Common myeloid progenitor, CD34-positive (primary cell): ENCODE results near the gene ZNF679.
"Not testable (repeated sequence)": the region's sequence is repeated elsewhere in the genome, so short reads cannot be mapped to it uniquely, and the experiment has no call there.

Experiments
- CTCF ChIA-PET: fragments of 350-600 bp; sonication (Branson Sonifier 250); formaldehyde crosslinking; loops from one replicate; lab custom pipeline; 2021; ENCODE audit warnings: antibody characterized with exemption; lab: Charles Lee
- POLR2A ChIA-PET: fragments of 350-600 bp; sonication (Branson Sonifier 250); formaldehyde crosslinking; loops from one replicate; lab custom pipeline; 2021; ENCODE audit warnings: antibody characterized with exemption; lab: Charles Lee
- DNase-seq, 3 donors: peaks; one replicate each; pipeline versions ENCODE4 v3.0.0 to v3.0.0-alpha.2; 2013
- H3K27ac ChIP-seq, 2 experiments: 1 replicate in 1 of 2; 2 replicates in 1 of 2; pipeline ENCODE4 v1.7.0; 2013; ENCODE audit warnings: inconsistent platforms in 2 of 2, low read length in 2 of 2, mild to moderate bottlenecking in 2 of 2, low read depth in 1 of 2, moderate library complexity in 1 of 2; ENCODE audit not compliant: severe bottlenecking in 2 of 2, insufficient read depth in 1 of 2, poor library complexity in 1 of 2
- H3K27me3 ChIP-seq, 5 experiments: replicated peaks in 2 of 5; 1 replicate in 3 of 5; 2 replicates in 2 of 5; pipeline versions ENCODE4 v1.6.1 to v1.7.0; 2013; ENCODE audit warnings: low read length in 4 of 5, mild to moderate bottlenecking in 2 of 5, moderate library complexity in 2 of 5, inconsistent platforms in 1 of 5; ENCODE audit not compliant: insufficient read depth in 5 of 5, control insufficient read depth in 4 of 5
- H3K36me3 ChIP-seq, 4 experiments: 1 replicate in 2 of 4; 2 replicates in 2 of 4; pipeline versions ENCODE4 v1.6.1 to v1.7.0; 2013; ENCODE audit warnings: low read length in 3 of 4, control low read depth in 1 of 4, mild to moderate bottlenecking in 1 of 4; ENCODE audit not compliant: control insufficient read depth in 4 of 4, insufficient read depth in 4 of 4
- H3K4me1 ChIP-seq, 4 experiments: 1 replicate in 3 of 4; 2 replicates in 1 of 4; pipeline versions ENCODE4 v1.6.1 to v1.7.1; 2013; ENCODE audit warnings: low read length in 3 of 4, mild to moderate bottlenecking in 3 of 4, control low read depth in 1 of 4, inconsistent platforms in 1 of 4, moderate library complexity in 1 of 4; ENCODE audit not compliant: control insufficient read depth in 4 of 4, insufficient read depth in 4 of 4; ENCODE audit errors: control extremely low read depth in 1 of 4
- H3K4me3 ChIP-seq, 7 experiments: 1 replicate in 4 of 7; 2 replicates in 3 of 7; pipeline versions ENCODE4 v1.5.1 to v1.7.0; 2013; ENCODE audit warnings: mild to moderate bottlenecking in 7 of 7, low read length in 6 of 7, moderate library complexity in 6 of 7, inconsistent platforms in 2 of 7, low read depth in 2 of 7, control low read depth in 1 of 7; ENCODE audit not compliant: insufficient read depth in 4 of 7, control insufficient read depth in 1 of 7; ENCODE audit errors: extremely low read depth in 1 of 7
- H3K9me3 ChIP-seq, 5 experiments: 1 replicate in 4 of 5; 2 replicates in 1 of 5; pipeline versions ENCODE4 v1.6.1 to v1.7.1; 2013; ENCODE audit warnings: low read length in 4 of 5, mild to moderate bottlenecking in 2 of 5, inconsistent platforms in 1 of 5, low read depth in 1 of 5, moderate library complexity in 1 of 5; ENCODE audit not compliant: control insufficient read depth in 4 of 5, insufficient read depth in 2 of 5; ENCODE audit errors: control extremely low read depth in 1 of 5
- whole genome bisulfite sequencing: methylation state at CpG from one replicate; pipeline ENCODE4 v1.1.5; 2013; ENCODE audit not compliant: insufficient coverage; 5-methylcytosine and 5-hydroxymethylcytosine counted together

Gene ZNF679

GRCh38 chr7:64308016-64308270, 79.7 kb downstream of the ZNF679 start:
- ChIA-PET CTCF (interaction anchor here (1.7 kb wide), 1 partner anchor 255 kb away, joined by 6 read pairs; the partner anchor contains the start of gene ZNF680), POLR2A (no interaction called here)

DNA sequence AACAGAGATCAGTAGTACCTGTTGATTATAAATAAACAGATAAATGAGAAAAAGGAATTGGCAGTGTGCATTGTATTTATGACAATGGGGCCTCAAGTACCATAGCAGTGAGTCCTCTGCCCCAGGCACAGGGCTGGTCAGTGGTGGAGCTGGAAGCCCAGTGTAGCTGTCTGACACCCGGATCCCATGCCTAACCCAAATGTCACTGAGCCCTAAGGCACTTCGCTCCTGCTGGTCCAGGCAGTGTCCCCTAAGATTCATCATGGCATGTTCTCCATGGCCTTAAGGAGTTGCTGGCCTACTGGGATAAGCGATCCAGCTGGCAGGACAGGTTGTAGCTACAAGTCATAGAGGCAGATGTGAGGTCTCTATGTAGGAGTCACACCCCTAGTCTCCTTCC, 82.2 kb downstream of the ZNF679 start:
- POLR2A ChIA-PET = no interaction called here

More at GRCh38 chr7:64308016-64308270, 79.7 kb downstream of the ZNF679 start:
- Histone ChIP-seq H3K36me3 (peaks cover 0 to 3% (median under 1%) of the 10 kb centered on the region in 4 experiments), H3K27ac (peak overlapping the region; percentile 54 to 82), H3K27me3 (no peaks in the 10 kb centered on the region), H3K9me3 (no peaks in the 10 kb centered on the region), H3K4me1 (peaks cover 0 to 19% (median 14%) of the 10 kb centered on the region in 4 experiments), H3K4me3 (peak overlapping the region; percentile 47 to 92 (median 75))
- WGBS = 75% methylated on average over 6 of the region's 7 CpGs
- no peak for DNase-seq

DNA sequence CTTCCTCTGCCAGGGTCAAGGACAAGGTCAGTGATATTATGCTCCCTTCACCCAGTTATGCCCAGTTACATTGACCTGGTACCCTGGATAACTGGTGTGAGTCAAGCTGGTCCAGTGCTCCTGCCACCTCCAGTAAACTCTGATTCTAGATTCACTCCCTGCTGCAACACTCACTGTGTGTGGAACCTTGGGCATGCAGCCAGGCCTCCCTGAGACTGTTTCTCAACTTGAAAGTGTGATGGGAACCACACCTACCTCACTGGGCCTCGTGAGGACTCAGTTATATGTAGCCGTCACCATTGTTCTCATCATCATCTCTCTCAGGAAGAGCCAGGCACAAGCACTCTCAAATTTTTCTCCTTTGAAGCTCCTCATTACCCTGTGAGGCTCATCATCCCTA, 84.6 kb downstream of the ZNF679 start:
- Histone ChIP-seq H3K4me1 (peaks cover 0 to 21% (median 17%) of the 10 kb centered on the region in 4 experiments), H3K36me3 (peaks cover 0 to 13% (median 9%) of the 10 kb centered on the region in 4 experiments), H3K27me3 (no peaks in the 10 kb centered on the region), H3K9me3 (peaks cover 0 to 6% (median 3%) of the 10 kb centered on the region in 5 experiments), H3K27ac (no peak overlapping the region), H3K4me3 (no peak overlapping the region)
- POLR2A ChIA-PET = no interaction called here
- WGBS = 100% methylated on average over 2 of the region's 2 CpGs
- CTCF ChIA-PET = interaction anchor here (1.5 kb wide), 1 partner anchor 250 kb away, joined by 4 read pairs; the partner anchor contains the start of gene ZNF680
- DNase-seq = no peak

More for the DNA sequence above, 82.2 kb downstream of the ZNF679 start:
- Histone ChIP-seq H3K36me3 (peaks cover 0 to 3% (median under 1%) of the 10 kb centered on the region in 4 experiments), H3K4me3 (no peak overlapping the region), H3K4me1 (peaks cover 0 to 31% (median 28%) of the 10 kb centered on the region in 4 experiments), H3K27ac (no peak overlapping the region), H3K27me3 (no peaks in the 10 kb centered on the region), H3K9me3 (no peaks in the 10 kb centered on the region)
- no peak for DNase-seq
- WGBS = 100% methylated on average over 1 of the region's 3 CpGs
- CTCF ChIA-PET = interaction anchor here (1.1 to 1.3 kb wide), 2 partner anchors 11 to 410 kb away, joined by 3 to 4 read pairs; no protein-coding TSS in a partner anchor

GRCh38 chr7:64313740-64314491, 85.6 kb downstream of the ZNF679 start, which contains the start of gene ZNF736:
ZNF736 (plus strand) TSS chr7:64313961; CDS start chr7:64314151, 190 bp downstream.
- Histone ChIP-seq H3K36me3 (peaks cover 0 to 16% (median 9%) of the 10 kb centered on the region in 4 experiments), H3K4me1 (peaks cover 0 to 18% (median 14%) of the 10 kb centered on the region in 4 experiments), H3K27me3 (no peaks in the 10 kb centered on the region), H3K27ac (peak within 1 kb of the TSS; percentile 97 to 98), H3K4me3 (peak within 1 kb of the TSS; percentile 88 to 97 (median 93)), H3K9me3 (peaks cover 0 to 12% (median 3%) of the 10 kb centered on the region in 5 experiments)
- peak; percentile 93 to 98 (median 97) for DNase-seq
- POLR2A ChIA-PET = interaction anchor here (0.9 to 1.0 kb wide), 3 partner anchors 11 to 388 kb away, joined by 3 to 4 read pairs (median 4); no protein-coding TSS in a partner anchor
- CTCF ChIA-PET = no interaction called here
- 0% methylated on average over 18 of the region's 33 CpGs for WGBS

DNA sequence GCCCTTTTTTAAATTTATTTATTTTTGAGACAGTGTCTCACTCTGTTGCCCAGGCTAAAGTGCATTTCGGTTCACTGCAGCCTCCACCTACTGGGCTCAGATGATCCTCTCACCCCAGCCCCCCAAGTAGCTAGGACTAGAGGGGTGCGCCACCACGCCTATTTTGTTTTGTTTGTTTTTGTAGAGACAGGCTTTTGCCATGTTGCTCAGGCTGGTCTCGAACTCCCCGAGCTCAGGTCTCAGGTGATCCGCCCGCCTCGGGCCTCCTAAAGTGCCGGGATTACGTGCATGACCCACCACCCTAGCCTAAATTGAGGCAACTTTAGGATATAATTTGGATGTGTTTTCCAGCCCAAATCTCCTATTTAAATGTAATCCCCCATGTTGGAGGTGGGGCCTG, 86.3 kb downstream of the ZNF679 start:
- H3K27ac ChIP-seq = peak overlapping the region; percentile 97 to 98
- H3K4me3 ChIP-seq = peak overlapping the region; percentile 88 to 97 (median 93)
- peaks cover 0 to 18% (median 9%) of the 10 kb centered on the region in 4 experiments for H3K36me3 ChIP-seq
- H3K9me3 ChIP-seq = peaks cover 0 to 14% (median 3%) of the 10 kb centered on the region in 5 experiments
- peaks cover 0 to 18% (median 14%) of the 10 kb centered on the region in 4 experiments for H3K4me1 ChIP-seq
- POLR2A ChIA-PET = no interaction called here
- CTCF ChIA-PET = no interaction called here
- no peaks in the 10 kb centered on the region for H3K27me3 ChIP-seq
- DNase-seq = peak in 2 of 3 donors; percentile 31 to 48
- WGBS = 0% methylated on average over 1 of the region's 10 CpGs

DNA sequence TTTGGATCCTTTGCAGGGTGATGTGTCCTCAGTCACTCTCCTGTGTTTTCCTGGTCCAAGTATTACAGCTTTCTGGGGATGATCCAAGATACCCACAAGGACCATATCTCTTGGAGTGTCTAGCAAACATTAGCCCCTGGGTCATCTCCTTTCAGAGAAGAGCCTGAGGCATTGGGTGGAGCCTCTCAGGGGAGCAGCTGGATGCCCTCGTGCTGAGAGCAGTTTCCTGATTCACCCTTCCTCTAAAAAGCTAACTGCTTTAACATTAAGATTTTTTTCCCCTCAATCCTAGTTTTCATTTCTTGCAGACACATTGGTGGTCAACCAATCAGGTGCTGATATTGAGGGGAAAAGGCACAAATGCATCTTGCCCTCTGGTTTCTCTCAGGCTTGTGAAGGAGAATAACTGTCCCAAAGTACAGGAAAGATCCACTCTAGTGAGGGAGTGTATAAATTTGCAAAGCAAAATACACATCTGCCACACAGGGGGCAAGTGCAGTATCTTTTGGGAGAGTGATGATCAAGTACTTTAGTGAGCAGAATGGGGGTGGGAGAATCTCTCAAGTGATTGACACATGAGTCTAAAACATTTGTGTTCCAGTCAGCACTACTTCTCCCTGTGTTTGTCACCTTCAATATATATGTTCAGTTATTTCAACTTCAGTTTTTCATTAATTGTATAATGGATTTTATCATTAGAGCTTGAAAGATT, 87.9 kb downstream of the ZNF679 start:
- CTCF ChIA-PET, POLR2A ChIA-PET: not testable (repeated sequence)
- no CpG with 5 or more reads among the region's 1 CpG for WGBS

More for the DNA sequence above, 87.9 kb downstream of the ZNF679 start:
- peaks cover 0 to 27% (median 4%) of the 10 kb centered on the region in 5 experiments for H3K9me3 ChIP-seq
- not testable (repeated sequence) for H3K27me3 ChIP-seq, H3K27ac ChIP-seq, DNase-seq, H3K4me3 ChIP-seq
- H3K4me1 ChIP-seq = peaks cover 0 to 18% (median 14%) of the 10 kb centered on the region in 4 experiments
- H3K36me3 ChIP-seq = peaks cover 0 to 26% (median 8%) of the 10 kb centered on the region in 4 experiments
